CD4-positive, alpha-beta T cell treated with Interleukin-6 for 4 hours (primary cell): ENCODE results near the gene KRT14.
"Not testable (repeated sequence)": the region's sequence is repeated elsewhere in the genome, so short reads cannot be mapped to it uniquely, and the experiment has no call there.

ENCODE experiments used
- DNase-seq: peaks from one replicate; pipeline ENCODE4 v3.0.0-alpha.2; 2020; ENCODE audit warnings: mixed read lengths

The KRT14 gene

DNA sequence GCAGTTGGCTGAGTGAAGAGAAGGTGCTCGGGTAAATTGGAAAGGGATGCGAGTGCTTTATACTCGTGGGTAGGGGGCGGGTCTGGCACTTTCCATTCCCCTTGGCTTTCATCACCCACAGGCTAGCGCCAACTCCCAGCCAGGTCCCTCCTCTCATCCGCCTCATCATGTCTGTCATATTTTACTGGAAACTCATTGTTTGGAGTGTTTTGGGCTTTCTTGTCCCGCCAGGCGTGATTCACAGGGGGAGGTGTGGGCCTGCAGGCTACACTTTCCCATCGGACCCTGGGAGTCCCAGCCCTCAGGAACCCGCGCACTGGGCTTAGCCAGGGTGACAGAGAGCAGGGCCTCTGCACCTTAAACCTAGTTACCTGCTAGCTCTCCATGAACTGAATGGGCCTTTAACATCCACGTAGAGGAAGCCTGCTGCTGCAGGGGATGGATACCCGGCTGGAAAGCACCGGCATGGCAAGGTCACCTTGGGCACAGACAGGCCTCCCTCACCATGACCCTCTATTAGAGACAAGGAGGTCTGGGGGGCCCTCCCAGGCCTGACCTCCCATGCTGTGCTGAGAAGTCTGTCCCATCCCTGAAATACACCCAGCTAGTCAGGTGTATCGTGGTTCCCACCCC lies at the start of gene KRT14:
Gene KRT14, minus strand, starts transcription at position 33 of the 633 bp plus-strand sequence. CDS start 61 bp downstream, outside the sequence.
- DNase-seq = no peak

DNA sequence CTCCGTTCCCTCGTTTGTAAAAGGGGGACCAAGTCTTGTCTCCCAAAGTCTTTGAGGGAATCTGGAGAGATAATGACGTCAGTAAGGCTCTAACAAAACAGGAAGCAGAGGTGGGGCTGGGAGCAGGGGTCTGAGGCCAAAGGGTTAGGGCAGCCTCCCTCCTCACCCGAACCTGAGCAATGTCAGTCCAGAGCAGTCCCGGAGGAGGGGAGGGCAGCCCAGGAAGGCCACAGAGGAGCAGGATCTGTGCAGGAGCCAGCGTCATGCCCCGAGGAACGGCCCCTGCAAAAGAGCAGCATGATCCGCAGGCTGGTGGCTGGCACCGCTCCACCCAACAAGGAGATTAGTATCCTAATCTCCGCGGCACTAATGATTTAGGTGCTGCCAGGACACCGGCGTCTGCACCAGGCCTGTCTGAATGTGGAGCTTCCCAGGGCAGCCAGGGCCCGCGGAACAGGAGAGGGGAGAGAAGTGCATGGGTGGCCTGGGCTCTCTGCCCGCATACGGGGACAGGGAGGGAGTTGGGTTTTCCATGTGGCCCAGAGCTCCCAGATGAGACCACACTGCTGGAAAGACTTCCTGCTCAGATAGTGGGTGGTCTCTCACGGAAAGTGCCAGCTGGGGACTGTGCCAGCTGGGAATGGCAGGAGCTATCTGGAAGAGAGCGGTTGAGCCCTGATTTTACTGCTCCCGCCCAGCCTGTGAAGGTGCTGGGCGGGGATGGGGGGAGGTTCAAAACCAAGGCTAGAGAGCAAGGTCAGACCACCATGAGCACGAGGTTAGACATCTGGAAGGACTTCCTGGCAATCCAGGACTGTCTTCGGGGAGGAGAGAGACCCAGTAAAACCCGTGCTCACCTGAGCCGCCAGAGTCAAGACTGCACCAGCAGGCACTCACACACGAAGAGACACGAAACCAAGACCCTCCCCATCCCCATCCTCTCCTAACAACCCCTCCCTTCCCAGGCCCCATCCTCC lies 48.7 kb upstream of the KRT14 start:
- no peak for DNase-seq

DNA sequence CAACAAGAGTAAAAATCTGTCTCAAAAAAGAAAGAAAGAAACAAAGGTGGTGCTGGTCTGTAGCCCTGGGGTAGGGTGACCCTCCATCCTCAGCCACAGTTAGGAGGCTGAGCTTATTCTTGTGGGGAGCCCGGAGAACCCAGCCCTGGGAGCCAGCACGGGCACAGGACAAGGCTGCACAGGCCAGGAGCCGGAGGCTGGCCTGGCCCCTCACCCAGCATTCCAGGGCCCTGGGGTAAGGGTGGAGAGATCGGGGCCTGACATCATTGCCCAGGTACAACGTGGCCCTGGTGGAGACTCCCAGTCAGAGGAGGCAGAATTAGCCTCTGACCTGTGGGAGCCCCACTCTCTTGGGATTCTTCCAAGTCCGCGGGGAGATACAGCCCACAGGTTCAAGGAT lies 47.9 kb upstream of the KRT14 start:
- no peak for DNase-seq

DNA sequence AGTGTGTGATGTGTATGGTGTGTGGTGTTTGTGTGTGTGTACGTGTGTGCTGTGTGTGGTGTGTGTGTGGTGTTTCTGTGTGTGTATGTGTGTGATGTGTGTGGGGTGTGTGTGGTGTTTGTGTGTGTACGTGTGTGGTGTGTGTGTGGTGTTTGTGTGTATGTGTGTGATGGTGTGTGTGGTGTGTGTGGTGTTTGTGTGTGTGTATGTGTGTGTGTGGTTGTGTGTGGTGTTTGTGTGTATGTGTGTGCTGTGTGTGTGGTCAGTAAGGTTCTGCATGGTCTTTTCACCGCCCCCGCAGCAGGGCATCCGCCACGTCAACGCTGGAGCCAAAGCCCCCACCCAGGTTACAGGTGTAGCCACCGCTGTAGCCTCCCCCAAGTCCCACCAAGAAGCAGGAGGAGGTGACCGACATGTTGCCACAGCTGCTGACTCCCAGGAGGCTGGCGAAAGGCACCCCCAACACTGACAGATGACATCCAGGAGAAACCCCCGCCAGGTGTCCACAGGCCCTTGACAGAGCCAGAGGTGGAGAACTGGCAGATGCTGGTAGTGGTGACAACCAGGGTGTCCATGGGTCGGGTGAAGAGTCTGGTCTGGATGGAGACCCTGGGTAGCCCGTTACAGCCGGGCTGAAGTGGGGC lies 47.0 kb upstream of the KRT14 start:
- DNase-seq = no peak

DNA sequence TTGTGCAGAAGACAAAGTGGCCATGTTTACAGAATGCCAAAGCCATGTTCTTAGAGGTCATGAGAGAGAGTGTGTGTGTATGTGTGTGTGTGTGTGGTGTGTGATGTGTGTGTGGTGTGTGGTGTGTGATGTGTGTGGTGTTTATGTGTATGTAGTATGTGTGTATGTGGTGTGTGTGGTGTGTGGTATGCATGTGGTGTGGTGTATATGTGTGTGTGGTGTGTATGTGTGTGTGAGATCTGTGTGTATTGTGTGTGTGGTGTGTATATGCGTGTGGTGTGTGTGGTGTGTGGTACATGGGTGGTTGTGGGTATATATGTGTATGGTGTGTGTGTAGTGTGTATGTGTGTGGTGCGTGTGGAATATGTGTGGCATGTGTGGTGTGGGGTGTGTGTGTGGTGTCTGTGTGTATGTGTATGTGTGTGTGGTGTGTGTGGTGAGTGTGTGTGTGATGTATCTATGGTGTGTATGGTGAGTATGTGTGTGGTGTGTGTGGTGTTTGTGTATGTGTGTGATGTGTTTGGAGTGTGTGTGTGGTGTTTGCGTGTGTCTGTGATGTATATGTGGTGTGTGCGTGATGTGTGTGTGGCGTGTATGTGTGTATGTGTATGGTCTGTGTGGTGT lies 45.9 kb upstream of the KRT14 start:
- DNase-seq = no peak

DNA sequence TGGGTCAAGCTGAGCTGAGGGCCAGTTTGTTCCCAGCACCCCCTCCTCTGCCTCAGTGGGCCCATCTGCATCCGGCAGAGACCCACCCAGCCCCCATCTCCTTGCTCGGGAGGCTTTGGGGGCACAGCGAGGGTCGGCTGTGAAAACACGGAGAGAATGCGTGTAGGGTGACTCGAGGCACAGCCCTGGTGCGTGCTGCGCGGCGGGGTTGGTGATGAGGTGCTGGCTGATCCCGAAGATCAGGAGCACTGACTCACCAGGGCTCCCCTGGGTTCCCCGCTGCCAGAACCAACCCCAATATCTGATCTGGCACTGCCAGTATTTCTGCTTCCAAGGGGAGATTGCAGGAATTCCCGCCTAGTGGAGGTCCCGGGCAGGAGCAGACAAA lies 45.2 kb upstream of the KRT14 start:
- DNase-seq = no peak

DNA sequence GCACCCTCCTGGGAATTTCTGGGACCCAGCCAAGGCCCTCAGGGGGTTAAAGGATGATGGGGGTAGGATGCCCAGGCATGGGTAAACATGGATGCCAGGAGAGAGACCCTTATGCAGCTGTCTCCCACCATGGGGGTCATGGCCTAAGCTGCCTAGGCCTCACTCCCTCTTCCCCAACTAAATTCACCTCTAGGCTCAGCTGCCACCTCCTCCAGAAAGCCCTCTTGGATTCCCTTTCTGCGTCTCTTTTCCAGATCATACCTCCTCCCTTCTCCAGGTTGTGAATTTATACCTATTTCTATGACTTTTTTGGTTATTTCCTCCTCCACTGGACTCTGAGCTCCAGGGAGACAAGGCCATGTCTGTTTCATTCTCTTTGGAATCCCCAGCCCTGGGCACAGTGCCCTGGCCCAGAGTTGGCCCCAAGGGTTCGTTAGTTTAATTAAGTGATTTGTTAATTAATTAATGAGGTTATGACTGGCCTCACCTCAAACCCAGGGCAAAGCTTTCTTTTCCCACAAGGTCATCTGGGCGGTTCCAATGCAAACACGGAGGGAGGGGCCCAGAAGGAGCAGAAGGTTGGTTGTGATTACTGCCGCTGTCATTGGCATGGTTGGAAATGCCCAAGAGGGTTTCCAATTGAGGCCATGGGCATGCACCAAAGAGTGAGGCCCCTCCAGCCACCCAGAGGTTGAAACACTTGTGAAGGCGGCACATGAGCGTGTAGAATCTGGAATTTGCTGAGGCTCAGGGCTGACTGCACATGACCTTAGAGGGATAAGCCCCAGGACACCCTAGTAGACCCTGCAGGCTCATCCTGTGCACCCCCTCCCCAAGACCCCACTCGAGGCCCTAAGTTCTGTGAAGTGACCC lies 44.6 kb upstream of the KRT14 start:
- DNase-seq = no peak

DNA sequence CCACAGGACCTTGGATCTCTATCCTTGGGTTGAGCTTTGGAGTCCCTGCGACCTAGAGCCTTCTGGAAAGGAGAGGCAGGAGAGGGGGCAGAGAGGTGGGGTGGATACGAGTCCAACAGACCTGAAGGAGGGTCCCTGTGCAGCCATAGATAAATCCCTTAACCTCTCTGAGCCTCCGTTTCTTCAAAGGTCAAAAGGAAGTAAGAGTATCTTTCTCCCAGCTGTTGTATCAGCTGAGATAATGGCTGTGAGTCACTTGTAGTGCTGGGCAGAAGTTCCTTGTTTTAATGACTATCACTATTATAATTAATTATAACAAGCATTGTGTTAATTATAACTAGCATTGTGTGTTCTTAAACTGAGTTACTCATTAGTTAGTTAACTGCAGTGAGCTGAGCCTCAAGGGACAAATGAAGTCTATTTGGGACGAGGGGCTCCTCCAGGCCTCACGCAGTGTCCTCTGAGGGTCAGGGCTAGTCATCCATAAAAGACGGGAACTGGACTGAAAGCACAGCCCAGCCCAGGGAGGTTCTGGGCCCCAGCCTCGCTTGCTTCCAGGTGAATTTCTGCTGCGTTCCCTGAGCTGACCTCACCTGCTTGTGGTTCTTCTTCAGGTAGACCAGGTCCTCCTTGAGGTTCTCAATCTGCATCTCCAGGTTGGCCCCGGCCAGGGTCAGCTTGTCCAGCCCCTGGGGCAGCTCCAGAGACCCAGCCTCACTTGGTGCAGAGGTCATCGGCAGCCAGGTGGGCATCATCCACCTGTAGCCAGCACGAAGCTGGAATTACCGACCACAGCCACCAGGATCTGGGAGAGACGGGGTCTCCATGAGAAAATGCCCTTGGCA lies 43.4 kb upstream of the KRT14 start:
- no peak for DNase-seq

DNA sequence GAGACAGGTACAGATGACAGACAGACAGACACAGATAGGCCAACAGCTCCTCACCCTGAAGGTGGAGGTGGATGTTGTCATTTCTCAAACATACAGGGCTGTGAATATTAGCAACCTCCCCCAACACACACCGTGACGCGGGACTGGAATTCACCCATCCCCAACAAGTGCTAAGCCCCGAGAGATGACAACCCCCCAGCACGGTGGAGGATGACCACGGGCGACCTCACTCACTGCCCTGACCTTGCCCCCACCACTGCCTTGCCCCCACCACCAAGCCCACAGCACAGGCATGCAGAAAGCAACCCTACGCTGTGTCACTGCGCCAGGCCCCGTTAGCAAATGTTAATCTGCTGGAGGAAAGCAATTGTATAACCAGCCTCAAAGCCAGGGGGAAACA lies 42.6 kb upstream of the KRT14 start:
- DNase-seq = no peak

DNA sequence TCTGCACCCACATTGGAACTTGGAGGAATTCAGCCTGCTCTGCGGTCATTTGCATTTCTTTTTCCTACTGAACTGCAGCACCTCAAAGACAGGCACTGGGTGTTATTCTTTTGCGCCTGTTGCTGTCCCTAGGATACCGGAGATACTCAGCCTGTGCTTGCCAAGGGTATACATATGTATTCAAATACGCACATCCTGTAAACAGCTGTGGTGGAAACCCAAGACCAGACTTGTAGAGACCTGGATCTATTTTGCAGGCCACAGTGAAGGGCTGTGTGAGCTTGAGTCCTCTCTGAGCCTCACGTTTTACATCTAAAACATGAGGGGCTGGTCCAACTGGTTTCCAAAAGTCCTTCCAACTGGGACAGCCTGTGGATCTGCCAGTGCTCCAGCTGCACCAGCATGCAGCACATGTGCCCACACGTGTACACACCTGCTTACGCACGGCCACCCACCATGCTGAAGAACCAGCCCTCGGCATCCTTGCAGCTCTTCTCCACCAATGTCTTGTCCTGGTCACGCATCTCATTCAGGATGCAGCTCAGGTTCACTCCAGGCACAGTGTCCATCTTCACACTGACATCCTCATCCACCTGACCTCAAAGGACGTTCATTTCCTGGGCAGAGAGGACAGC lies 42.0 kb upstream of the KRT14 start:
- not testable (repeated sequence) for DNase-seq

DNA sequence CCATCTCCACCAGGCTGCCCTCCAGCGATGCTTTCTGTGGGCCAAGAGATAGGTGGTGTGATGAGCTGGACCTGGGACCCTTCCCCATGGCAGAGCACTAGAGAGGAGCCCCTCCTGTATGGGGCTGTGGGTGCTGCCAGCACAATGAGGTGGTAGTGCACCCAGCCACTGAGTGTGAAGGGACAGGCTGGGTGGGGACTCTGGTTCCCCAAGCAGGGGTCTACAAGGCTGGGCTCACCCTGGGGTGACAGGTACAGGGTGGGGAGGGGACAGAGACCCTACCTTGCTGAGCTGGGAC lies 41.3 kb upstream of the KRT14 start:
- DNase-seq = not testable (repeated sequence)

DNA sequence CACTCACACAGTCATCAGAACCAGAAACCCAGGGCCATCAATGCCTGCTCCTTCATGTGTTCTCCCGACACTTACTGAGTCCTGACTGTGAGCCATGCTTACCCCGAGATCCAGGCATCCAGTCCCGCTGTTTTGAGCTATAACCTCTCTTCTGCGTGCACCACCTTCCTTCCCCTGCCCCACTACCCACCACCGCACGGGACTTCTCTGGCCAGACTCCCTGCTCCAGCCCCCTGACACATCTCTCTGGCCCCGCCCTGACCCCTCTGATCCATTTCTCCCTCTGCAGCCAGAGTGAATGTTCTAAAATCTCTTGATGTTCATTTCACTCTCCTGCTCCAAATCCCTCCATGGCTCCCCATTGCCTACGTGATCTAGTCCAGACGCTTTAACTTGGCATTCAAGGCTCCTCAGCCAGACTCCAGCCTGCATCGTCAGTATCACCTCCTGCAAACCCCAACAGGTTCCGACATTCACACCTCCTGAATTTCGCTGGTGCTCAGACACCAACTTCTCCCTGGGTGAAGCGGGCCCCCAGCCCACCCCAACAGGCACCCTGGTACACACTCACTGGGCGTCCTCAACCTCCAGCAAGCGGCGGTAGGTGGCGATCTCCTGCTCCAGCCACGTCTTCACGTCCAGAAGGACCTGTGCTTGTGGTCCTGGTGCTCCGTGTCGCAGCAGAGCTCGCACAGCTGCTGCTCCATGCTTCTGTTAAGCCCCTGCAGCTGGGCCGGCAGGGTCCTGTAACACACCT lies 40.8 kb upstream of the KRT14 start:
- no peak for DNase-seq

DNA sequence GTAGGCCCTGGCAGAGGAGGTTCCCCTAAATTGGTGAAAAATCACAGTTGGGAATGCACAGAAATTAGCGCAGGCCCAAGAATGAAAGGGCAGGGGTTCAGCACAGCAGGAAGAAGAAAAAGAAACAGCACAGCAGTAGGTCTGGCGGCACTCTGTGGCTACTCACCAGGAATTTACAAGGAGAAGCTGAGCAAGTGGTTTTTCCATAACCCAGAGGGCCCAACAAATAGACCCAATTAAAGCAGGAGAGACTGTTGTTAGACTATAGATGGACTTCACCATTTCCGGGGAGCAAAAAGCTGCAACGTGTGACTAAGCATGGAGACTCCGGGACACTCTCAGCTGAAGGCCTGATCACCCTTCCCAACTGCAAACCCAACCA lies 40.2 kb upstream of the KRT14 start:
- not testable (repeated sequence) for DNase-seq

DNA sequence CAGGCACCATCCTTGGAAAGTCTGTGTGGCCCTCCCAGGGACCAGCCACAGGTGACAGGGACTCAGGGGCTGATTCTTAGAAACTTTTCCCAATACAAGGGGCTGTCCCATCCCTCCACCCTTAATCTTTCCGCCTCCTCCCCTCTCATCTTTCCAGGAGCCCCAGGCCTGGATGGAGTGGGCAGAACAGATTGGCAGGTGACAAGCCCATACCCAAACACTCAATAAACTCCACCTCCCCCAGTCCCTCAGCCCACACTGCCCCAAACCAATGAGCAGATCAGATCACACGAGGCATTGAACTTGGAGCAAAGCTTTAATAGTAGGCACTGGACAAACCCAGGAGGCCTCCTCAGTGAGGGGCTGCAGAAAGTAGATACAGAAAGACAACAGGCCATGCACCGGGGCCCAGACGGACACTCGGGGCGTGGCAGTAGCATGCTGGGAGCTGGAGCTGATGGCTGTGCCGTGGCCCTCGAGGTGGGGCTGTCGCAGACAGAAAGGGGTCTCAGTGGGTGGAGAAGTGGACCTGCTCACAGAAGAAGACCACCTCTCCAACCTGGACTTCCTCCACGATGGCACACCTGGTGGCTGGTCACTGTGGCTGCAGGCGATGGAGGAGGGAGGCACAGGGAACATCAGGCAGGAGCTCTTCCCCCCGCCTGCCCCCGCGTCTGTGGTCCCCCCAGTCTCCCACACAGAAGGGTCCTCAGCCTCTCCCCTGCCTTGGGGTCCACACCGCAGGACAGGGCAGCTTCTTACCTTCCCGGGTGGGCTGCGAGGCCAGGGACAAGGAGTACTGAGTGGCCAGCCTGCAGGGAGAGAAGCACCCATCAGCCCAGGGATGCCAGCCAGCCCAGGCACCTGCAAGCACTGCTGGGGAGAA lies 39.6 kb upstream of the KRT14 start:
- not testable (repeated sequence) for DNase-seq

DNA sequence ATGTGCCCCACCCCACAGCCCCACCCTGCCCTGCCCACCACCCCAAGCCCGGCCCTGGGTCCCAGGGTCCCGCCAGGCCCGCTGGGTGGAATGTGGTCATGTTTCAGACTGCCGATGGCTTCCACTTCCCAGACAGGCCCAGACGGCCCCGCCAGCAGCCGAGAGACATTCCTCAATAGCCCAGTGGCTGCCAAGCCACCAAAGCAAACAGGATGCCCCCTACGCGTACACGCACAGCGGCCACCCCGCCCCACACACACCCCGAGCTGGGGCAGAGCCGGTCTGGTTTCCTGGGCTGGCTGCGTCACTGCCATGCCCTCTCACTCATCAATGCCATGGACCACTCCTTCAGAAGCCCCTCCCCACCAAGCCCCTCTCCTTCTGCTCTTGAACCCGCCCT lies 38.9 kb upstream of the KRT14 start:
- DNase-seq = no peak

DNA sequence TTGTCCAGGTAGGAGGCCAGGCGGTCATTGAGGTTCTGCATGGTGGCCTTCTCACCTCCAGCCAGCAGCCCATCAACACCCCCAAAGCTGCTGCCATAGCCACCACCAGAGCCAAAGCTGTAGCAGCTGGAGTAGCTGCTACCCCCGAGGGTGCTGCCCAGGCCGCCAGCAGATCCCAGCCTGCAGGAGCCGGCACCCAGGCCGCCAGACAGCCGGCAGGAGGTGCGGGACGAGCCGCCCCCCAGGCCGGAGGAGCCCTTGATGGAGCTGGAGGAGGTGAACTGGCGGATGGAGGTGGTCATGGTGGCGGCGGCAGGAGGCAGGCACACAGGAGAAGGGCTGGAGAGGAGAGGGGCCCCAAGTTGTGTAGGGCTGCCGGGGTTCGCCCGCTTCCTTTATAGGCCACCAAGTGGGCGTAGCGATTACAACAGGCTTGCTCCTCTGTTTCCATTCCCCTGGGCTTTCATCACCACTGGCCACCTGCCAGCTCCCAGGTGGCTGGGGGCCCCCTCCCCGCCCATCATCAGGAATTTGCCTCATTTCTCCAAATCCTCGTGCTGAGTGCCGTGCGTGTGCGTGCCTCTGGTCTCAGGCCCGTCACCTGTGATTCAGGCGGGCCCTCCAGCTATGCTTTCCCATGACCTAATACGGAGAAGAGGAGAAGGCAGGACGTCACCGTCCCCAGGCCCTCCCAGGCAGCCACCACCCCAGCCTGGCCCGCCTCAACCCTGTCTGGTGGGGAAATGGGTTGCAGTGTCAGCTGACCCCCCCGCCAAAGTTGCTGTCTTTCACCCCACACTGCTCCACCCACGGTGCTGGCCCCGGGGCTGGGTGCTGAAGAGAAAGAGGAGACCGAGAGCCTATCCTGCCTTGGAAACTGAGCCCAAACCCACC lies 37.8 kb upstream of the KRT14 start, which contains the start of gene KRT17:
Gene KRT17, minus strand, starts transcription at position 368 of the 894 bp plus-strand sequence. Its CDS starts 66 bp downstream, at position 302.
- no peak for DNase-seq

DNA sequence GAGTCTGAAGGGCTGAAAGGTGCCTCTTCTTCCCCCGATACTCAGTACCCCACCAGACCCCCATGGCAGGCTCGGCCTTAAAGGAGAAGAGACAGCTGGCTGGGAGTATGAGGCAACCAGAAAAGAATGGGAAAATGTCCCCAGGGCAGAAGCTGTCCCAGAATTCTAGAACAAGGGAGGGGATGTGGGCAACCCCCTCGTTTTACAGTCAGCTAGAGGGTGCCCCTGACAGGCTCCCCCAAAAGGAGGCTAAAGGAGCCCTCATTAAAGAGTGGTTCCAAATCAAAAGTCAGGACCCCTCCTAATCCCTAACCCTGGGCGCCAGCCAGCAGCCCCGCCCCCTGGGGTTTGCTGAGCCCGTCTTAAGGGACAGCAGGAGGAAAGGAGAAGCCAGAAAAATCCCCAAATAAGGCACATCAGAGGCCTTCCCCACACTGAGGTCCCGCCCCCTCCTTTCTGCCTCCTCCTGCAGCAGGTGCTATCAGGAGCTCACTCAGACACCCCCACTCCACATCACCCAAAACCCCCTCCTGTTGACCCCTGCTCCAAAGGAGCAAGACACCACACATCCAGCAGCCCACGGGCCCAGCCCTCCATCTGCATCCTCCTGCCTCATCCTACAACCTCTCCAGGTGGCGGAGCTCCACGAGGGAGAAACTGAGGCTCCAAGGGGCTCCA lies 36.6 kb upstream of the KRT14 start:
- not testable (repeated sequence) for DNase-seq
